Measurements from ENCODE around the gene KIF4A. TPM values are rescaled to one million over a fixed set of nuclear protein-coding genes. Genes with fewer than 3 reads are reported as not detected.

KIF4A gene
- total and polyA plus RNA-seq, 9 of the 15 experiments (the other 6 are each of a cell fraction or from before 2014, with no cell fraction given), result 13.0 to 42.7 (median 35.9) TPM

GRCh38 chrX:70439016-70439415, 149.1 kb downstream of the KIF4A start:
- FAIRE-seq (no peak), DNase-seq (ENCODE audit: extremely low read depth in 1 of 4, low spot score in 3 of 4) (no peak), ATAC-seq (no peak)
- Histone ChIP-seq H3K9ac (ENCODE audit: insufficient read depth in 1 of 2, low read depth in 2 of 2, low read length in 2 of 2) (no peak overlapping the region), H3K27ac (ENCODE audit: extremely low read depth, low read depth, low read length) (no peak overlapping the region), H3K27me3 (ENCODE audit: control insufficient read depth in 2 of 2, insufficient read depth in 2 of 2, low read length in 2 of 2) (peaks cover 2 to 11% of the 10 kb centered on the region in 2 experiments; a peak in 3 of 5 replicates), H3K9me3 (replicated peaks; ENCODE audit: control insufficient read depth, insufficient read depth, low read depth, low read length) (no peaks in the 10 kb centered on the region), H3K9me1 (ENCODE audit: control insufficient read depth, insufficient read depth, low read length) (peaks cover 2% of the 10 kb centered on the region), H3K4me2 (ENCODE audit: insufficient read depth, low read length) (no peak overlapping the region), H3K4me3 (no peak overlapping the region), H3K4me1 (replicated peaks in 1 of 2; ENCODE audit: control insufficient read depth in 2 of 2, insufficient read depth in 2 of 2, low read length in 2 of 2) (peaks cover 7 to 11% of the 10 kb centered on the region in 2 experiments; a peak in 4 of 5 replicates), H3K36me3 (ENCODE audit: control insufficient read depth, insufficient read depth, low read length) (no peaks in the 10 kb centered on the region), H3K79me2 (ENCODE audit: control insufficient read depth, insufficient read depth, low read length) (no peaks in the 10 kb centered on the region), H4K20me1 (replicated peaks; ENCODE audit: control insufficient read depth, insufficient read depth, low read length) (0 out of 2 replicates have a peak, but pooled peaks cover 2% of the 10 kb centered on the region), H2AFZ (ENCODE audit: low read depth, low read length) (no peak overlapping the region)
- ChIA-PET POLR2A (no interaction called here), CTCF (ENCODE audit: low intra/inter-chr PET ratio) (no interaction called here)
- no TSS peak for BruUV-seq (replicated peaks)
- WGBS (ENCODE audit: insufficient coverage, low coverage, missing lambda C conversion rate), result 0% methylated on average over 1 of the region's 1 CpG
- TF ChIP-seq MITF (IDR thresholded peaks at IDR 0.05) (no peak), THRAP3 (IDR thresholded peaks at IDR 0.05; ENCODE audit: borderline replicate concordance) (no peak)
- intact Hi-C loops (cut with micrococcal nuclease) (loop anchor here (10.0 kb wide), 2 partner anchors 174 to 404 kb away; partner anchors contain the start of genes ARR3 and P2RY4), in situ Hi-C loops (cut with MboI) (no loop called here)

- Histone ChIP-seq H3K9me3 (replicated peaks; ENCODE audit: control insufficient read depth, insufficient read depth, low read depth, low read length) (no peaks in the 10 kb centered on the region), H3K27me3 (ENCODE audit: control insufficient read depth in 2 of 2, insufficient read depth in 2 of 2, low read length in 2 of 2) (peaks cover 5 to 24% of the 10 kb centered on the region in 2 experiments; a peak in 4 of 5 replicates), H4K20me1 (replicated peaks; ENCODE audit: control insufficient read depth, insufficient read depth, low read length) (0 out of 2 replicates have a peak, but pooled peaks cover 4% of the 10 kb centered on the region), H3K79me2 (ENCODE audit: control insufficient read depth, insufficient read depth, low read length) (no peaks in the 10 kb centered on the region), H3K4me1 (replicated peaks in 1 of 2; ENCODE audit: control insufficient read depth in 2 of 2, insufficient read depth in 2 of 2, low read length in 2 of 2) (peaks cover 0 to 3% of the 10 kb centered on the region in 2 experiments; a peak in 1 of 5 replicates), H3K27ac (ENCODE audit: extremely low read depth, low read depth, low read length) (no peak overlapping the region), H3K9ac (ENCODE audit: insufficient read depth in 1 of 2, low read depth in 2 of 2, low read length in 2 of 2) (no peak overlapping the region), H3K36me3 (ENCODE audit: control insufficient read depth, insufficient read depth, low read length) (no peaks in the 10 kb centered on the region), H3K9me1 (ENCODE audit: control insufficient read depth, insufficient read depth, low read length) (no peaks in the 10 kb centered on the region), H3K4me2 (ENCODE audit: insufficient read depth, low read length) (no peak overlapping the region), H3K4me3 (no peak overlapping the region), H2AFZ (ENCODE audit: low read depth, low read length) (no peak overlapping the region)
- CTCF ChIA-PET (ENCODE audit: low intra/inter-chr PET ratio), result no interaction called here
- WGBS (ENCODE audit: insufficient coverage, low coverage, missing lambda C conversion rate), result 0% methylated on average over 6 of the region's 6 CpGs
- intact Hi-C loops (cut with micrococcal nuclease) (no loop called here), in situ Hi-C loops (cut with MboI) (no loop called here)
- no peak for DNase-seq (ENCODE audit: extremely low read depth in 1 of 4, low spot score in 3 of 4)
- no peak for TF ChIP-seq SMAD3 (CRISPR knock-in tag; conservative IDR thresholded peaks at IDR 0.05)
- TF ChIP-seq PRDM10 (IDR thresholded peaks at IDR 0.05; ENCODE audit: partially characterized antibody), result no peak
- no peak for TF ChIP-seq CBFA2T2 (conservative IDR thresholded peaks at IDR 0.05)
- no peak for TF ChIP-seq ATF3 (IDR thresholded peaks at IDR 0.05)
- no peak for TF ChIP-seq ATF3 (CRISPR knock-in tag; conservative IDR thresholded peaks at IDR 0.05)
- POLR2A ChIA-PET, result interaction anchor here (1.1 kb wide), 1 partner anchor 10 kb away, joined by 3 read pairs; no protein-coding TSS in a partner anchor
- FAIRE-seq, result no peak
- no peak for ATAC-seq
- no TSS peak for BruUV-seq (replicated peaks)
Measured at GRCh38 chrX:70442224-70442623, 152.3 kb downstream of the KIF4A start.

All from K562 (cell line).